Natural killer cell (primary cell): ENCODE data around the gene EIF4E1B. TPM values are rescaled to one million over a fixed set of nuclear protein-coding genes. Genes with fewer than 3 reads are reported as not detected.

ENCODE experiments used
- ATAC-seq, 3 donors: fragments of 150-1000 bp in 2 of 3; fragments of 200-7000 bp in 1 of 3; cut with Tn5 transposase; 1 replicate in 1 of 3; 2 replicates in 2 of 3; pipeline ENCODE4 v1.10.0; 2021; ENCODE audit warnings: mild to moderate bottlenecking in 2 of 3, moderate library complexity in 2 of 3
- DNase-seq, 2 donors: peaks; one replicate each; pipeline versions ENCODE4 v3.0.0 to v3.0.0-alpha.2; 2013 to 2021; ENCODE audit warnings: mixed read lengths in 1 of 2
- H3K27ac ChIP-seq: one replicate; pipeline ENCODE4 v1.5.1; 2013; ENCODE audit warnings: mild to moderate bottlenecking, low read length
- H3K27me3 ChIP-seq: one replicate; pipeline ENCODE4 v1.6.1; 2013; ENCODE audit warnings: low read length; ENCODE audit not compliant: control insufficient read depth, insufficient read depth
- H3K36me3 ChIP-seq: one replicate; pipeline ENCODE4 v1.6.1; 2013; ENCODE audit warnings: low read length; ENCODE audit not compliant: control insufficient read depth, insufficient read depth
- H3K4me1 ChIP-seq: one replicate; pipeline ENCODE4 v1.6.1; 2013; ENCODE audit warnings: low read length; ENCODE audit not compliant: control insufficient read depth, insufficient read depth
- H3K4me3 ChIP-seq: one replicate; pipeline ENCODE4 v1.5.1; 2013; ENCODE audit warnings: low read length
- H3K9me3 ChIP-seq: one replicate; pipeline ENCODE4 v1.6.1; 2013; ENCODE audit warnings: low read length; ENCODE audit not compliant: control insufficient read depth, insufficient read depth
- H3K27ac Mint-ChIP-seq, 2 donors: one replicate each; pipeline ENCODE4 v1.8.0; 2022; ENCODE audit warnings: mild to moderate bottlenecking in 2 of 2, mixed read lengths in 2 of 2, moderate library complexity in 1 of 2
- H3K27me3 Mint-ChIP-seq, 2 donors: one replicate each; pipeline ENCODE4 v1.8.0; 2022; ENCODE audit warnings: low read depth in 2 of 2, mixed read lengths in 2 of 2
- H3K36me3 Mint-ChIP-seq: one replicate; pipeline ENCODE4 v1.8.0; 2022; ENCODE audit warnings: mixed read lengths
- H3K4me1 Mint-ChIP-seq, 2 donors: one replicate each; pipeline ENCODE4 v1.8.0; 2022; ENCODE audit warnings: mixed read lengths in 2 of 2
- H3K4me3 Mint-ChIP-seq: one replicate; pipeline ENCODE4 v1.8.0; 2022; ENCODE audit warnings: mild to moderate bottlenecking, moderate library complexity, mixed read lengths
- H3K9me3 Mint-ChIP-seq, 2 donors: one replicate each; pipeline ENCODE4 v1.8.0; 2022; ENCODE audit warnings: mixed read lengths in 2 of 2
- CTCF ChIP-seq: fragments of 200-600 bp; IDR thresholded peaks from one replicate; pipeline ENCODE4 v1.8.0; 2022; ENCODE audit warnings: antibody characterized with exemption
- WGBS: methylation state at CpG from one replicate; pipeline ENCODE4 v1.1.7; 2013; ENCODE audit warnings: missing lambda C conversion rate; ENCODE audit not compliant: insufficient coverage; 5-methylcytosine and 5-hydroxymethylcytosine counted together
- intact Hi-C: fragments of 100-400 bp; cut with micrococcal nuclease; formaldehyde crosslinking; loops from one replicate; pipeline ENCODE4 v1.14.2; 2022
- total RNA-seq, 4 donors: library from RNA; stranded (reverse); fragments of 120-200 nt in 1 of 4; gene quantifications; one replicate each; pipeline versions ENCODE4 v1.2.3 to v1.2.4, GENCODE V29; 2013 to 2022

Gene EIF4E1B
- total RNA-seq, 3 donors from 2014 or later (not counting 1 experiment from before 2014, with no cell fraction given), result not detected

- ATAC-seq (no peak), DNase-seq (no peak)
- 44% methylated on average over 18 of the region's 19 CpGs for WGBS
- Histone ChIP-seq H3K36me3 (no peaks in the 10 kb centered on the region), H3K27ac (no peak overlapping the region), H3K4me1 (peaks cover 10% of the 10 kb centered on the region), H3K4me3 (no peak overlapping the region), H3K27me3 (peaks cover 8% of the 10 kb centered on the region), H3K9me3 (no peaks in the 10 kb centered on the region)
- TF ChIP-seq CTCF, result no peak
- peaks cover 24 to 31% of the 10 kb centered on the region in 2 donors for H3K27me3 Mint-ChIP-seq
- no peaks in the 10 kb centered on the region for H3K9me3 Mint-ChIP-seq
- peaks cover 0 to 13% of the 10 kb centered on the region in 2 donors for H3K4me1 Mint-ChIP-seq
- H3K27ac Mint-ChIP-seq, result no peak overlapping the region
- no peaks in the 10 kb centered on the region for H3K36me3 Mint-ChIP-seq
- intact Hi-C loops, result loop anchor here (5.0 kb wide), 1 partner anchor 152 kb away; no protein-coding TSS in a partner anchor
- no peak overlapping the region for H3K4me3 Mint-ChIP-seq
These were observed 34.4 kb downstream of the EIF4E1B start for GRCh38 chr5:176664886-176665285.

DNA sequence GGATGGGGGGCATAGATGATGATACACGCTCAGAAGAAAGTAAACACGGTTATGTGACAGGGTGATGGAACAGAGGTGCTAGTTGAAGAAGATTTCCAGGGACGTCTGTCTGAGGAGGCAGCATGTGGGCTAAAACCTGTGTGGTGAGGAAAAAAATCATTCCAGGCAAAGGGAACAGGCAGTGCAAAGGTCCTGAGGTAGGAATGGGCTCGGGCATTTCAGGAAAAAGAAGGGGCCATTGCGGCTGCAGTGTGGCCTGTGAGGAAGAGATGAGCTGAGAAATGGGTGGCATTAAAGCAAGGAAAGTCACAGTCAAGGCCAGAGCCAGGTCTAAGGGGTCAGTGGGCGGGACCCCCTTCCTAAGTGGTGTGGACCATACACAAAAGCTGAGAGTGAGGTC is 35.0 kb downstream of the EIF4E1B start:
- intact Hi-C loops, result no loop called here

DNA sequence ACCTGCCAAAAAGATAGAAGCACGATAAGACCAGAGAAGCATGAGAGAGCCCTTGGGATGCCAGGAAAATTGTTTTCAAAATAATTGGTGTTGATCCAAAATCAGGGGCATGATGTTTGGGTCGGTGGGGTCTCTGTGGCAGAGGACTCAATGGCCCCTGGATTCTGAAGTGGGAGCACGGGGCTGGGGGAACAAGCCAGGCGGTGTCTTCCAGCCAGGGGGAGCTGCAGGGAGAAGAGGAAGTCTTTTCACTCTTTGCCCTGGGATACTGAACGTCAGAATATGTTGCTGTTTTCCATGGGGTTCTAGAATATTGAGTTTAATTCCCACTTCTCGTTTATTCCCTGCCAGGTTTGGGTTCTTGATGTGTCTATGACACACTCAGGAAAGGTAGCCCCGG is 37.2 kb downstream of the EIF4E1B start:
- H3K27ac ChIP-seq, result no peak overlapping the region
- ATAC-seq (no peak), DNase-seq (no peak)
- Mint-ChIP-seq H3K4me3 (no peak overlapping the region), H3K36me3 (no peaks in the 10 kb centered on the region), H3K27me3 (peaks cover 39 to 41% of the 10 kb centered on the region in 2 donors), H3K27ac (no peak overlapping the region), H3K9me3 (no peaks in the 10 kb centered on the region), H3K4me1 (no peaks in the 10 kb centered on the region)
- peaks cover 21% of the 10 kb centered on the region for H3K27me3 ChIP-seq
- no peak overlapping the region for H3K4me3 ChIP-seq
- no peak for TF ChIP-seq CTCF
- intact Hi-C loops, result no loop called here
- H3K36me3 ChIP-seq, result no peaks in the 10 kb centered on the region
- no peaks in the 10 kb centered on the region for H3K9me3 ChIP-seq
- no peaks in the 10 kb centered on the region for H3K4me1 ChIP-seq
- WGBS, result 60% methylated on average over 7 of the region's 7 CpGs

More for the DNA sequence above, 35.0 kb downstream of the EIF4E1B start:
- Histone ChIP-seq H3K27ac (no peak overlapping the region), H3K9me3 (no peaks in the 10 kb centered on the region), H3K27me3 (peaks cover 11% of the 10 kb centered on the region), H3K4me1 (peaks cover 7% of the 10 kb centered on the region), H3K36me3 (no peaks in the 10 kb centered on the region), H3K4me3 (no peak overlapping the region)
- peaks cover 26 to 32% of the 10 kb centered on the region in 2 donors for H3K27me3 Mint-ChIP-seq
- TF ChIP-seq CTCF, result no peak
- H3K4me3 Mint-ChIP-seq, result no peak overlapping the region
- WGBS, result 81% methylated on average over 6 of the region's 6 CpGs
- H3K4me1 Mint-ChIP-seq, result peaks cover 0 to 7% of the 10 kb centered on the region in 2 donors
- no peak overlapping the region for H3K27ac Mint-ChIP-seq
- DNase-seq (no peak), ATAC-seq (no peak)
- no peaks in the 10 kb centered on the region for H3K9me3 Mint-ChIP-seq
- no peaks in the 10 kb centered on the region for H3K36me3 Mint-ChIP-seq

DNA sequence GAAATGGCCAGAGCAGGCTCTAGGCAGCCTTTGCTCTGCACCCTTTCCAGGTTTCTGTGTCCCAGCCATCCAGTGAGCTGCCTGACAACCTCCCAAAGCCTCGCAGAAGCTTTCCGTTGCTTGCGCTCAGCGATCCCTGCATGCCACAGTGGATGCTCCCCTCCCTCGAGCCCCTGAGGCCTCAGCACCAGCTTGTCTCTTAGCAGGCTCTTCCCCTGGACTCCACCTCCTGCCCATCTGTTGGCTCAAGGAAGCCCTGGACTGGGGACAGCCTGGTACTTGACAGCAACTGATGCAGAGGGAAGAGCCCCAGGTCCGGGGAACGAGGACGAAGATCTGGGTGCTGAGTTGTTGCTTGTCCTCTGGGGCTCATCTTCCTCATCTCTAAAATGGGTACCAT is 40.0 kb downstream of the EIF4E1B start:
- no peak for TF ChIP-seq CTCF
- H3K36me3 Mint-ChIP-seq, result no peaks in the 10 kb centered on the region

More for the DNA sequence above, 40.0 kb downstream of the EIF4E1B start:
- H3K27ac Mint-ChIP-seq, result no peak overlapping the region
- H3K4me3 Mint-ChIP-seq, result no peak overlapping the region
- no peaks in the 10 kb centered on the region for H3K9me3 ChIP-seq
- intact Hi-C loops, result no loop called here
- peaks cover 16% of the 10 kb centered on the region for H3K4me1 ChIP-seq
- peaks cover 21% of the 10 kb centered on the region for H3K27me3 ChIP-seq
- H3K4me3 ChIP-seq, result no peak overlapping the region
- H3K27ac ChIP-seq, result no peak overlapping the region
- H3K4me1 Mint-ChIP-seq, result peaks cover 14 to 17% of the 10 kb centered on the region in 2 donors
- no peaks in the 10 kb centered on the region for H3K9me3 Mint-ChIP-seq
- ATAC-seq (no peak), DNase-seq (no peak)
- no peaks in the 10 kb centered on the region for H3K36me3 ChIP-seq
- peaks cover 27% of the 10 kb centered on the region in 2 donors for H3K27me3 Mint-ChIP-seq
- 76% methylated on average over 8 of the region's 8 CpGs for WGBS
